Skin of body (tissue), 2 donors: ENCODE measurements around the gene GLRA2. TPM values are rescaled to one million over a fixed set of nuclear protein-coding genes. Genes with fewer than 3 reads are reported as not detected.

Experiments
- DNase-seq: peaks from one replicate; lab custom pipeline; 2025; lab: John Stamatoyannopoulos, UW
- total RNA-seq: library from RNA; depleted of rRNA; stranded (reverse); fragments of >200 nt; gene quantifications from one replicate; pipeline ENCODE4 v1.2.3, GENCODE V29; 2014

Gene GLRA2
- total RNA-seq = 0.20 TPM

DNA sequence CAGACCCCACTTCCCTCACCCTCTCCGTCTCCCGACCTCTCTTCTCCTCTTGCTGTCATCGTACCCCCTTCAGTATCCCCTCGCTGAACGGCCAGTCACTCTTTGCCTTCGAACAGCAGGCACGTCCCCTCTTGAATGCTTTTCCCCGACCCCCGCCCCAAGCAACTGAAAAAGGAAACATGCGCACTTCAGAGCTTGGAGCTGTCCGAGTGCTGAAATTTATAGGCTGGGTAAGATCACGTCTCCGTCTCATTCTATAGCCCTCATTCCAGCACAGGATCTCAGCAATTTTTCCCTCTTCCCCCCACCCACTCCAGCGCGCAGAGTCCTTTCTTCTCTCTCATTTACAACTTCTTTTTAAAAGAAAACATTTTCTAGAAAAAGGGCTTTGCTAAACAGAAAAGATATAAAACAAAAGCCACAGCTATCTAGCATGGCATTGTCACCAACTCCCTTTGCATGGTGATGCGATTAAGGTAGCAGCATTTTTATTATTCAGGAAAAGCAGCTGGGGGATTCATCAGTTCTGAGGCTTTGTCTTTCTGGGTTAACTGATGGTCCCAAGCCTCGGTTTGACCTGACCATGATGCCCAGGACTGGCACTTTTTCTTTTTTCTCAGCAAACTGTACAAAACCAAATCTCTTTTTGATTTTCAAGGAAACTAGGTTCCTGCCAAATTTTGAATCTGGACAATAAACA, at the start of gene GLRA2:
Gene GLRA2 (plus strand): TSS at position 247 of the 700 bp plus-strand sequence. CDS start 522 bp downstream, outside the sequence.
- no peak for DNase-seq

DNA sequence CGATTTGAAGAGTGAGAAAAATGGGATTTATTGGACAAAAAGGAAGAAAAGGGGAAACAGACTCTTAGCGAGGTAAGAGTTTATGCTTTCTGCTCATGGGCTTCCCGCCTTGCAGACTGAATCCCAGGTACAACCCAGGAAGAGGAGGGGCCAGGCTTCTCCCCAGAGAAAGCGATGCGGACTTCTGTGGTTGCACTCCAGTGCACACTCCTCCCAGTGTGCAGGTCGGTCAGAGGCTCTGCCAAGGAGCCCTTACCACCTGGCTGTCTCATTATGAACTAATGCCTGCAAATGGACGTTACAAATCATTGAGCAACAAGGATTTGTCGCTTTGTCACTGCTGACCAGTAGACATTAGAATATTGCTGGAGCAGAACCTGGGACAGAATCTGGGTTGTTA, 39.9 kb upstream of the GLRA2 start:
- no peak for DNase-seq

DNA sequence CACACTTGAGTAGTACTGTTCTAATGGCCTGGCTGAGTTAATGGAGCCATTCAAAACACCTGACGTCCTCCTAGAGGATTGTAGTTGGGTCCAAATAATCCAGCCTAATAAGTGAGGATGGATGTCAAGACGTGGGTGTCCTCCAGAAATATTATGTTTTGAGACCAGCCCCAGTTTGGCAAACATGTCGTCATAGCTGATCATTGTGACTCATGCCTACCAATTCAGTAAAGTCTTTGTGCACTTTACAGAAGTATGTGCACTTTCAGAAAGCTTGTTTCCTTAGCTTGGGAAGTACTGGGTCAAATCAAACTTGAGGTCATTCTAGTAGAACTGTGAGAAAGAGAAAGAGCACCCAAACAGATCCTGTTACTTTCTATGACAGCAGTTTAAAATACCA, 37.6 kb upstream of the GLRA2 start:
- DNase-seq = no peak

DNA sequence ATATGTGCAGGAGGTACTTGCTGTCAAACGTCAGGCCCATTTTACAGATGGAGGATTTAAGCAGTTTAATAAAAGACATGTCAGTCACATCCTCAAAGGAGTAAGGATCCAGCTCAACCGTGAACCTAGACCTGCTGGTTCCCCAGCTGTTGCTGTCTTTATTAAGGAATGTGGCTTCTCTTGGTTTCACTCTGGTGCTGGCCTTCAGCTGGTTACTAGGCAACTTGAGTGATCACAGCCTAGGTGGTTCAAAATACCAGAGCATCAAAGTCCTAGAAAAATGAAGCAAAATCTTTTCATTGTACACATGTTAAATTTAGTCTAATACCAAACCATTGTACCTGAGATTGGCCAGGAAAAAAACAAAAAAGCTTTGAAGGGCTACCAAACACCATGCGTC, 32.7 kb upstream of the GLRA2 start:
- no peak for DNase-seq

DNA sequence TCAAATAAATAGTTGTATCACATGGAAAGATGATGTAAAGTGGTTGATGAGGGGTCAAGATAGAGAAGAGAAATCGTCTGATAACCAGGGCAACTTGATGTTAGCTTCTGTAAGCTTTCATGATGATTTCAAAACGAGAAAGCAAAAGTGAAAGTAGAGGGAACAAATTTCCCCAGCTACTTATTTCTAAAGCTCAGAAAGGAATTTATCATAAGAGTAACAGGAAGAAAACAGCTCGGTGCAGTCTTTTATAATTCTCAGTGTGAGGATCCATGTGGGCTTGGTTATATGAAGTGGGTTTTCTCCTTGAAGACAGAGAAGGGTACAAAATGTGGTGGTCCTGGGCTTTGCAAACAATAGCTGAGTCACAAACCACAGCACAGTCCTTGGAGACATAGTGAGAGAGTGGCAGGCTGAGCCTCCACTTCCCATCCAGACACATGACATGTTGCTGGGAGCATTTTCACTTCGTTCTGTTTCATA, 32.1 kb upstream of the GLRA2 start:
- DNase-seq = no peak

DNA sequence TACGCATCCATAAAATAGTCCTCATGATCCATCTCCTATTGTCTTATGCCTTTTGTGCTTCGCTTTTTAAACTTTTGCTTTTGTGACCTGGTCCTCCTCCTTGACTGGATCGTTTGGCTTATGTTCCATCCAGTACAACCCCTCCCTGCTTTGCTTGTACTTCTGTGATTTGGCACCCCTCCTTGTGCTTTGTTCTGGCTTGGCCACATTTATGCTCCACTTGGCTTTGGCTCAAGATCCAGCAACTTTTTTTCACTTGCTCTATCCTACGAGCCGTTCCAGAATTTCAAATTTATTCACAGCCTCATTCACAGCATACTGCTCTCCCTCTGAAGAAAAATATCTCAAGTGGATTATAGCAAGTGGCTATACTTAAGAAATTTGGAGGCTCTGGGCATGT, 28.0 kb upstream of the GLRA2 start:
- DNase-seq = no peak

DNA sequence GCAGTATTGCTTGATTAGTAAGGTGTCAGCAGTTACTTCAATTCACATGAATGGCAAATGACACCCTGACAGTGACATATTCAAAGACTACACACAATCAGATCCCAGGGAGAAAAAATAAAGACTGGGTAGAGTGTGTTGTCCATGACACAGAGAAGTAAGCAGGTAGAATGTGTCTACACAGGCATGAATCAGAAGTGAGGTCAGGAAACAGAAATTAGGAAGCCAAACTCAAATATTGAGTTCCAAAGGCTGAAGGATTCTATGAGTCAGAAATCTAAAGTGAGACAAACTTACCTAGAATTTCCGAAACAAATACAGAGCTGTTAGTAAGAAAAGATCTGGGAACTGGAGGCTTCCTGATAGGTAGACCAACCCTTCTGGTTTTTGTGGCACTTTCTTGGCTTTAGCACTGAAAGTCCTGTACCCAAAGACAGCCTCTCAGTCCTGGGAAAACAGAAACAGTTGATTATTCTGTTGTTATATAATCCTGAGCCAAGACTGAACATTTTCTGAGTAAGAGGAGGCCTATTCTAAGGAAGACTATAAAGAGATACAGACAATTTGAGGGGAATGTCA, 24.3 kb upstream of the GLRA2 start:
- DNase-seq = no peak

DNA sequence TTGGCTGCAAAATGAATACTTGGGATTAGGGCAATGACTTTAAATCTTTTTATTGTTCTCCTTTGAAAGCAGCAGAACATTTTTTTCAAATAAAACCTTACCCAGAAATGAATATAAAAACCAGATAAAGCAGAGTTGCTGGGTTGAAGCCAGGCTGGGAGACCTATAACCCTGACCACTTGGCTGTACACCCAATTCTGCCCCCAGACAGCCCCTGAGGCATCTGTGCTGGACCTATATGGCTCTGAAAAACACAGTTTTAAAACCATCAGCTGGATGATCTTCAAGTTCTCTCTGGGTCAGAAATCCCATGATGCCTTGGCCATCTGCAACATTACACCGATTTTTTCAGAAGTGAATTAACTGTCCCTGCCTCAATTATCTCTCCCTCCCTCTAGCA, 23.7 kb upstream of the GLRA2 start:
- no peak for DNase-seq

DNA sequence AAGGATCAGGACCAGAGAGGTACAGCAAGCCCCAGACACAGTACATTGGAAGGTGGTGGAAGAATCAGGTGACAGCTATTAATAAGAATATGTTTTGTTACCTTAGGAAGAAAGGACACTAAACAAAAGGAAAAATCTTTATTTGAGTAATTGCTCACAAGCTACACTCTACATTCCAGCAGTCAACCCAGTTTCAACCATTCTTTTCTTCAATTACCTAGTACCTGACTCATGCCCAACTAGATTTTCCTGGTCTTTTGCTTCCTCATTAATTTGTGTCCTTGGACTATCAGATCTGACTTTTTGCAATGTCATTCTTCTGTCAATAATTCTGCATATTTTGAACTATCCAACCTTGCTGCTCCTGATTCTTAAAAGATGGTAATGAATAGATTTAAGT, 22.5 kb upstream of the GLRA2 start:
- DNase-seq = no peak

DNA sequence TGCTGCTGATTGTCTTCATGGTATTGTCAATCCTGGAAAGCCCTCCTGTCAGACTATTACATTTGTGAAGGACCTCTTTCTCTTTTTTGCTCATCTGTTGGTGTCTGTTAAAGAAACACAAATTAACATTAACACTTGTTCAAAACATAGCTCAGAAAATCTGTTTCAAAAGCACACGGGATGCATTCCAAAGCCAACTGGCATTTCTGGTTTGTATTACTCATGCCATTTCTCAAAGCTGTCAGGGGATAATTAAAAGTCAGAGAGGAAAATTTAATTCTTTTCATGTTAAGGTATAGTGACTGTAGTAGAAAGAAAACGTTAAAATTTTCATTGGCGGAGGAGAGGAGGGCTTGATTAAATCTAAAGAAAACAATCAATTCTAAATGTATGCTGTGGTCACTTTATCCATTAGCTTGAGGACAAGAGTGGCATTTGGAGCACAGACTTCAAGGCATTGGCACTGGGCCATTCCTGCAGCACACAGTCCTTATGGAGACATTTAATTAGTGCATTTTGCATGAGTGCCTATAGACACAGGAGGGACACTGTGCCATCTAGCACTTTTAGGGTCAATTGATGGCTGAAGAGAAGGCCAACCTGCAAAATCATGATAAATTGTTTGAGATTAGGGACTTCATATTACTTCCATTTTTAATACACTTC, 21.2 kb upstream of the GLRA2 start:
- DNase-seq = no peak

DNA sequence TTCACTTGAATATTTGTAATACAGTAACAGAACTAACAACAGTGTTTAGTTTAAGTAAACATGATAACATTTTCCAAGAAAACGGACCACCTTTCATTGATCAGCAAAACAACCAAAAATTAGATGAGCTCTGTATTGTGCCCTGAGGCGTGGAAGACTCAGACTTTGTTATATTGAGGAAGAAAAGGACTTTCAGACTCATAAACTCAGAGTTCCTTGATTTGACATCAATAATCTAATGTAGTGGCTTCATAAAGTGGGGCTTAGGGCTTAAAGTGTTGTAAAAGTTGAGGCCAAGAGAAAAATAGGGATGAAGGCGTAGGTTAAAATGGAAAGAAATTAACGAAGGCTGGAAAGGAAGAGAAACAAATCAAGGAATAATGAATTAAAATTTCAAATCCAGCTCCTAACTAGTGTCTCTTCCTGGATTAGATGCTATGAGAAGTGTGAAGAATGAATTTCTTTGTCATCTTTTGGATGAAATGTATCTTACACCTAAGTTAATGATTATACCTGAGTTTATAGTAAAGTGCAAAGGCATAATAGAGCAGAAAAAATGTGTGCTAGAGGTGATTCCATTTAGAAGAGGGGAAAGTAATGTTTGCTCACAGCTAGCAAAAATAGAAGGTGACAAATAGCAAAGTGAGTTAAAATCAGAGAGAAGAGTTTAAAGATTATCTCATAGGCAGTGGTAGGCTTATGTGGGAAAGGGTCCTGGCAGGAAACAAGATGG, 19.8 kb upstream of the GLRA2 start:
- DNase-seq = no peak

DNA sequence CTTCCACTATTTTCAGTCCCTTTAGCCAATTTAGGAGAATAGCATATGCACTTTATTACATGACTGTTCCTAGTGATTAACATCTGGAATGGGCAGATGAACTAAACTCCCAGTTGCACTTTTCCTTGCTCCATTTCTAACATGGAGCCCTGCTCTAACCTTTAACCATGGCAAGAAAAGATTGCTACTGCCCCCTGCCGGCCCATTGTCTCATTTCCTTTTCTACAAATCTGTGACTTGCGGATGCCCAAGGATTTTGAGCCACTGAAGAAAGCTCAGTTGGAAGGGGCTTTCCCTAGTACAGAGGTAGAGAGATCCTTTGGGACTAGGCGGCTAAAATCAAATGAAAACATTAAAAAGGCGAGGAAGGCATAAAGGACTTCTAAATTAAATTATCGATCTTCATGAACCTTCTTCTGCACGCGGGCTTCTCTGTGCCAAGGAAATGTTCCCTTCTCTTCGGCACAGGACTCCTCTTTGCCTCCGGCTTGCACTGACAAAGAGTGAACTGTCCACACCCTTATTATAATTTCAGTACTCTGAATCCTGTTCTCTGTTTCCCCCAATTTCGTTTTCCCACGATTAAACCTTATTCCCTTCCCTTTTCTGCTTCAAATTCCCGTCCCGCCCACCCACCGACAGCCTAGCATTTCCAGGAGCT, 577 bp upstream of the GLRA2 start:
- peak; percentile 26 for DNase-seq

DNA sequence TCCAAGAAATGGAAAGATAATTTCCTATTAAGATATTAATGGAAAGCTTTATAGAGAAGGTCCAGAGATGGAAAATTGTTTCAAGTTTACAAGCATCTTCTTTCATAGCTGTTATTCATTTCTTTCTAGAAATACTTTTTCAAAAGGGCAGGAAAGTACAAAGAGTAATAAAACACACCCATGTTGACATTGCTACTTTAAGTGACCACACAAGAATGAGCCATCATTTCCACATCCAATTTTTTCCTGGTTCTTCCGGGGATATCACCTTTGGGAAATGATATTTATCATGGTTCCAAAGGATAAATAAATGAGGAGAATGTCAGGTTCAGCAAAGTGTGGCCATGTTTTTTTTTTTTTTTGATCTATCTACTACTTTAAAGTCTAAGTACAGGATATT, 4.5 kb downstream of the GLRA2 start:
- no peak for DNase-seq

DNA sequence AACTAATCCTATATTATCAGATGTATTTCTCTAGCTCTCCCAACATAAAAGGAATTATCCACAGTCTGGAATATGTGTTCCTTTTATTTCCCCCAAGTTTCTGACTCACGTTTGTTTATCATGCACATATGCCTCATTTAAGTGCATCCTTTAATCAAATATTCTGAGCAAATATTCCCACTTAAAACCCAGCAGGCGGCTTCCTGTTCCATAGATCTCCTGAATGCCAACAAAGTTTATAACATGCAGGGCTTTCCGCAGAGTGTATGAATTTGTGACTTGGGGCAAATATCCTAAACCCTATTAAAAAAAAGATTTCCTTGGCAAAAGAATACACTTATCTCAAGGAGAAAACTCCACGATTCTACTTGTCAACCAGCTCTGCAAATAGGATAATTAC, 16.9 kb downstream of the GLRA2 start:
- no peak for DNase-seq

DNA sequence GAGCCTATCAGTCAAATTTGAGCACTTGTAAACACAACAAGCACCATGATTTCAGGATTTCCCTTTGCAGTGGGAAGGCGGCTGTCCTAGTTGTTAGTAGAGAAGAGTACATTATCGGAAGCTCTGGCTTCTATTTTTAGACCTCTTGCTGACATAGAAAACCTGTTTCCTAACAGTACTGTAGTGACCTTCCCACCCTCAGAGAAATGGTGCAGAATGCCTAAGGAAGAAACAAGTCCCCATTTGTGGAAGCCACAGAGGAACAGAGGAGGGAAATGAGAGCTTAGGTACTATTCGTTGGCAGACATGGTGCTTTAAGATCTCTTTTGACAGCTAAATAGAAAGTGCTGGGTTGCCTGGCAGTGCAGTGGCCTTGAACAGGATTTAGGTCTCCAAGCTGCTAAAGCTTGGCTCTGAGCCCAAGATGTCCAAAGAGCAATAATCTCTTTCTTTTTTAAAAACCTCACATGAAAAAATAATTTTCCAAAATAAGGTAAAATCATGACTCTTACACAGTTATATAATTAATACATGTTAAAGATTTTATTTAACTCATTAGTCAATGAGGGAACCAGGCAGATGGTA, 24.9 kb downstream of the GLRA2 start:
- no peak for DNase-seq

DNA sequence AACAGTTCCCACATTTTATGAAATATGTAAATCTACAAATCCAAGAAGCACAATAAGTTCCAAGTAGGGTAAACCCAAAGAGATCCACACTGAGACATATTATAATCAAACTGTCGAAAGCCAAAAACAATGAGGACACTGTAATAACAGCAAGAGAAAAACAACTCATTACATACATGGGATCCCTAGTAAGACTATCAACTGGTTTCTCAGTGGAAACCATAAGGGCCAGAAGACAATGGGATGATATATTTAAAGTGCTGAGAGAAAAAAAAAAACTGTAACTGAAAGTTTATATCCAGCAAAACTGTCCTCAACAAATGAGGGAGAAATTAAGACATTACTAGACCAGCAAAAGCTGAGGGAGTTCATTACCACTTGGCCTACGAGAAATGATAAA, 34.7 kb downstream of the GLRA2 start:
- DNase-seq = no peak

DNA sequence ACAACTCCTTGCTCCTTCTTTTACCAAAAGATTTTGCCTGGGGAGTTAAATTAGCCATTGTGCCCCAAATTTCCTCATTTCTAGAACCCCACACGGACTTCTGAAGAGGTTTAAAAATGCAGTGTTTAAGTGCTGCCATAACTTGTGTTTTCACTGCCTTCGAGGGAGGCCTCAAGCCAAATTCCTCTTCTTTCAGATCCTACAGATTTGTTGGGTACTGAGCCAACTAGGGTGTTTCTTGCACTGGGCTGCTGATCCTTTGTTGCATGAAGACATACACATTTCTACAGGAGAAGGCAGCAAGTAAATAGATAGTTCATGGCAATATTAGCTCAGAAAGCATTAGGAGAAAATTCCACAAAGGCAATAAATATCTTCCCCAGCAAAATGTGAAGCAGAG, 43.8 kb downstream of the GLRA2 start:
- DNase-seq = no peak

DNA sequence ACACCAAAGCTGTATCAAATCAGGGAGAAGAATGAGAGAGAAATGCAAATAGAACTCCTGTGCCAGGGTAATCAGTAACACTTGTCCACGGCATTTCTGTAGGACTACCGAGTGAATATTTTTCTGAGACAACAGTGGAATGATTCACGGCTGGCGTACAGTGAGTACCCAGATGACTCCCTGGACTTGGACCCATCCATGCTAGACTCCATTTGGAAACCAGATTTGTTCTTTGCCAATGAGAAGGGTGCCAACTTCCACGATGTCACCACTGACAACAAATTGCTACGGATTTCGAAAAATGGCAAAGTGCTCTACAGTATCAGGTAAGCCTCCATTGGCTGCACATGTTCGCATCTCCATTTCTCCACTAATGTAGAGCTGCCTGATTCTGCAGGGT, 51.7 kb downstream of the GLRA2 start:
- no peak for DNase-seq

DNA sequence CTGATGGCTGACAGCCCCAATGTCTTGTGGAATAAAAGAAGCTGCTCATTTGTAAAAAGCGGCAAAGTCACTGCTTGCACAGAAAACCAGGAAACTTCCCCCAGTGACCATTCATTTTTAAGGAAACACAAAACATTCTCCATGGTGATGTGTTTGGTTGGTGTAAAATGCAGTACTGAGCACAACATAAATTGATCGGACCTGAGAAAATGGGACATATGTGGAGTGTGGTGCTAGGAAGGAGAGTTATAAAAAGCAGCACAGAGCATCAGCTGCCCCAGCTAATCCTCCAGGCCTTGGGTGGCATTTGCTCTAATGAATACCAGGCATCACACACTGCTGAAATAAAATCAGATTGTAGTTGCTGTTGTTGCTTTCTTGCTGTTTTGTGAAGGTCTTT, 55.2 kb downstream of the GLRA2 start:
- DNase-seq = no peak

DNA sequence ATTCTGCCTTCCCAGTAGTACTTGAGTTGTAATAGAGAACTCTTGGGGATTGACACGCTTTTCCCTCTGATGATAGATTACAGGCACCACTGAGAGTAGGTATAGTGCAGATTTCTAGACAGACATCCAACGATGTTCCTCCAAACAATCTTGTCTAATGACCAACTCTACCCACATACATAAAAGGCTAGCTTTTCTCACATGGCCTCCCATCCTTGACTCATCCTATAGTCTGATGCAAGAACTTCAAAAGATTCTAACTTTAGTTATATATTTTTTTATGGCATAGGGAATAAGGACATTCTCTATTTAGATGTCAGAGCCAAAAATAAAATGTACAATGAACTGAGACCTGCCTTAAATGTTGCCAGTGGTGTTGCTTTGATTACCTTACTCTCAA, 60.9 kb downstream of the GLRA2 start:
- DNase-seq = no peak

DNA sequence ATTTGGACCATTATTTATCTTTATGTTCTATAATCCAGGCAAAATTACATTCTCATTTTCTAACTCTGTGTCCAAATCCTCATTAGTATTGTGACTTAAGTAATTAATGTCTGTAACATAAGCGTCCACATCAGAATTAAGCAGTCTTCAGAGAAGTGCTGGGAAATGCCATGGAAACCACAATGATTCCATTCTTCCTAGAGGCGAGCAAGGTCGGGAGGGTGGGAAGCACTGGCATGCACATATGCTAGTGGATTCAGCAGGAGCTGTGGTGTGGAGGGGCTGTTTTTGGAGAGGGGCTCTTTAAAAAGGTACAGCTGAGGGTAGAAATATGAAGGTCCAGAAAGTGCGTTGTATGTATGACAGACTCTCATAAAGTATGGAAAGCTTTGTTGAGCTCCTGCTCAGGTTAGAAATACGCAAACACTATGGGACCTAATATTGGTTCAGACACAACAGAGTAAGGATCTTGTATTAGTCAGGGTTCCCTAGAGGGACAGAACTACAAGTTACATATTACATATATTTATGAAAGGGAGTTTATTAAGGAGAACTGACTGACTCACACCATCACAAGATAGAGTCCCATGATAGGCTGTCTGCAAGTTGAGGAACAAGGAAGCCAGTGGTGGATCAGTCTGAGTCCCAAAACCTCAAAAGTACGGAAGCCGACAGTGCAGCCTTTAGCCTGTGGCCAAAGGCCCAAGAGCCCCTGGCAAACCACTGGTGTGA, 61.5 kb downstream of the GLRA2 start:
- no peak for DNase-seq
